Measurements from ENCODE around the gene GLCE. TPM values are rescaled to one million over a fixed set of nuclear protein-coding genes. Genes with fewer than 3 reads are reported as not detected.

The GLCE gene
- polyA plus RNA-seq, 1 donor, result 27.4 TPM

DNA sequence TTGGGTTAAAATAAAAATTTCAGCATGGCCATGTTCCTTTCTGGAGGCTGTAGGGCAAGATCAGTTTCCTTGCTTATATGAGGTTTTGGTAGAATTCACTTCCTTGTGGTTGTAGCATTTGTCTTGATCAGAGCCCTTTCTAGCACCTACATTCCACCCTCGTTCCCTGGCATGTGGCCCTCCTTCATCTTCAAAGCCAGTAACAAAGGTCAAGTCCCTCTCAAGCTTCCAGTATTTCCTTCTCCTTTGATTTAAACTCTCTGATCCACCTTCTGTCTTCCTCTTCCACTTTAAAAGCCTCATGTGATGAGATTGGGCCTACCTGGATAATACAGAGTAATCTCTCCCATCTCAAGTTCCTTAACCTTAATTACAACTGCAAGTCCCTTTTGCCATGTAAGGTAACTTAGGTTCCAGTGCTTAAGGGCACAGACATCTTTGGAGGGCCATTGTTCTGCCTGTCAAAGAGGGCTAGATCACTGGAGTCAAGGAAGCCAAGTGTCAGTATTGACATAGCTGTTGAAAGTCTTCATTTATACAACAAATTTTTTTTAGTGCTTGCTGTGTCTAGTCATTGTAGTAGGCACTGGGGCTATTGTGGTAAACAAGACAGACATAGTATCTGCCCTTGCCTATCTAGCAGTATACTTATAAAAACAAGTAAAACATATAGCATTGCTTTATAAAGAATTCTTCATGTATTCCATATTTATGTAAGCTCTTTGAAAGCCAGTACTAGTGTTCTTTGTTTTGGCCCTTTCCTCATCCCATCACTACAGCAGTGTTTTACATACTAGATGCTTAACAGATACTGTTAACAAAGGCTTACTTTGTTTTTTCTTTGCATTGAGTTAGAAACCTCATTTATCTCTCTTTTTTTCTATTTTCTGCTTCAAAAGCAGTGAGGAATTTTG is 40.7 kb downstream of the GLCE start:
- no peak for DNase-seq (ENCODE audit: low read depth)

DNA sequence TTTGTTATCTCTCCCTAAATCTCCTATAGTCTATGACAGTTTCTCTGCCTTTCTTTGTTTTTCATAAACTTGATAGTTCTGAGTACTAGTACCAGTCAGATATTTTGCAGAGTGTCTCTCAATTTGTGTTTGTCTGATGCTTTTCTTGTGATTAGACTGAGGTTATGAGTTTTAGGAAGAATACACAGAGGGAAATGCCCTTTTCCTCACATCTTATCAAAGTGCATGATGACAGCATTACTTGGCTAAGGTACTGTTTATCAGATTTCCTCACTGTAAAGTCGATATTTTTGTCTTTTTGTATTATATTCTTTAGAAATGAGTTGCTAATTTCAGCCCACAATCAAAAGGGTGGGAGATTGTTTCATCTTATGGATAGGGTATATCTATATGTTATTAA is 45.6 kb downstream of the GLCE start:
- DNase-seq (ENCODE audit: low read depth), result no peak

DNA sequence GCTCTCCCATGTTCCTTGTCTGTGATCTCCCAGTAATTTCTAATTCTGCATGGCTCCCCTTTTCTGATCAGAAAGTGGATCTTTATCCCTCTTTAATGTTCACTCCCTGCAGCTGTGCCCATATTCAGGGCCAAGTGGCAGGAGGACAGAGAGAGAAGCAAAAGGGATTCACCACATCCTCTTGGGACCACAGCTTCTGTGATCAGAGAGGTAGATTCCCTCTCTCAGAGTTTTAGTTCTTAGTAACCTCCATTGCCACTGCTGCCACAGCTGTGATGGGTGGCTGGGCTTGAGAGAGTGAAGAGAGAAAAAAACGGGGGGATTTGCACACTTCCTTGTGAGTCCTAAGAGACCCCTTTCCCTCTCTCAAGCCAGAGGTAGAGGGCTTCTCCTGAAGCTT is 49.2 kb downstream of the GLCE start:
- no peak for DNase-seq (ENCODE audit: low read depth)

DNA sequence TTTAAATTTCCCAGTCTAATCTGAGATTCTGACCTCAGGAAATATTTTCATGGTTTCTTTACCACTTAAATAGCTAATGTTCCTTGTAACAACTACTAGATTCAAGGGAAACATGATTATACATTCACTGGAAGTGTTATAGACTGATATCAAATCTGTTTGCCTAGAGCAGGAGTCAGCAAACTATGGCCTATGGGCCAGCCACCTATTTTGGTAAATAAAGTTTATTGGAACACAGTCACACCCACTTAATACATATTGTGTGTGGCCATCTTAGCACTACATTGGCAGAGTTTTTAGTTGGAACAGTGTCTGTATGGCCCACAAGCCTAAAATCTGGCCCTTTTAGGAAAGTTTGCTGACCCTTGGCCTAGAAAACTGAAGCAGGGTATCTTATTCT is 50.1 kb downstream of the GLCE start:
- DNase-seq (ENCODE audit: low read depth), result no peak

DNA sequence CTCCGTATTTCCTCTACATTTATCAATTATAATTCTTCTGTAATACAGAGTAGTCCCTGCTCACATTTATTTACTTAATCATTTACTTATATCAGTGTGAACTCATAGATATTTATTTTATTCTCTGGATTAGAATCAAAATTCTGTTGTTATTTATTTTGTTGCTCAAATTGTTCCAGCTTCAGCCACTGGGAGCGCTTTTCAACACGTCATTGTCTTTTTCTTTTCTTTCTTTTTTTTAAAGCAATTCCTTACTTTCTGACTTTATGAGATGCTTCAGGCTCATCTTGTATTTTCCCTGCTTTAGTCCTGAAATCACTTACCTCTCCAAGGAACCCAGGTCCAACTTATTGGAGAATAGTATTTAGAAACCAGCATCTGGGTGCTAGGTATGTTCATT is 53.4 kb downstream of the GLCE start:
- DNase-seq (ENCODE audit: low read depth), result no peak

DNA sequence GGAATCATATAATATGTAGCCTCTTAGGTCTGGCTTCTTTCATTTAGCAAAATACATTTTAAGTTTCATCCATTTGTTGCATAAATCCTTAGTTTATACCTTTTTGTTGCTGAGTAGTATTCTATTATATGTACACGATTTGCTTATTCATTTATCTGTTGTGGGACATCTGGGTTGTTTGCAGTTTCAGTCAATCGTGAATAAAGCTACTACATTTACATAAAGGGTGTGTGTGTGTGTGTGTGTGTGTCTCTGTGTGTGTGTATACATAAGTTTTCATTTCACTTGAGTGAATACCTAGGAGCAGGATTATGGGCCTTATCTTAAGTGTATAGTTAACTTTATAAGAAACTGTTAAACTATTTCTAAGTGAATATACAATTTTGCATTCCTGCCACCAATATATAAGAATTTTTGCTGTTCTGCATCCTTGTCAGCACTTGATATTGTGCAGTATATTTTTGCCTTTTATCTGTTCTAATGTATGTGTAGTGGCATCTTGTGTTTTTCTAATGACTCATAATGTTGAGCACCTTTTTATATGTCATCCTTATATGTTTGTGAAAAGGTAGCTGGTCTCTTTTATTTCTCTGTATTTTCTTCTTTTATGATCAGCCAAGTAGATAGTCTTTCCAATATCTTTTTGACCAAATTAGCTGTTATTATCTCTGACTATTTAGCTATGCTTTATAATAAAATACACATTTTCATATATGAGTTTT is 55.0 kb downstream of the GLCE start:
- DNase-seq (ENCODE audit: low read depth), result no peak

DNA sequence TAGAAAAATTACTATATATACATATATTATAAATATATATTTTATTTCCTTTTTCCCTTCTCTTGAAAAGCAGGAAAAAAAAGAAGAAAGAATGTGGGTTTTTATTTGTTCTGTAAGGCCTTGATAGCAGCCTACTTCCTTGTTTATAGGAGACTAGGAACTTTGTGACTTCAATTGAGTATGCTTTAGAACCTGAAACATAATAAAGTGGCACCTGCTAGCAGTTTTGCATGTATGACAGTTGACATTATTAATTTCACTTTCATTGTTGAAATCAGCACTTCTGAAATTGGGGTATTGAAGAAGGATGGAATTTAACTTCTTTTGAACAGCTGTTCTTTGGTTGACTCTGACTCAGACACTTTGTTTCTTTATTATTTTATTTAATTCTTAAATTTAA is 56.9 kb downstream of the GLCE start:
- DNase-seq (ENCODE audit: low read depth), result no peak

DNA sequence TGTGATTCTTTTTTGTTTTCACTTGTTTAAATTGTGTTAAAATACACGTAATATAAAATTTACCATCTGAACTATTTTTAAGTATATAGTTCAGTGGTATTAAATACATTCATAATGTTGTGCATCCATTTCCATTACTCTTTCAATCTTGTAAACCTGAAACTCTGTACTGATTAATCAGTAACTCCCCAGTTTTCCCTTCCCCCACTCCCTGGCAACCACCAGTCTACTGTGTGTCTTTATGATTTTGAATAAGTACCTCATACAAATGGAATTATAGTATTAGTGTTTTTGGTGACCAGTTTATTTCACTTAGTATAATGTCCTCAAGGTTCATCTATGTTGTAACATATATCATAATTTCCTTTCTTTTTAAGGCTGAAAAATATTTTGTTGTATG is 59.3 kb downstream of the GLCE start:
- DNase-seq (ENCODE audit: low read depth), result no peak

DNA sequence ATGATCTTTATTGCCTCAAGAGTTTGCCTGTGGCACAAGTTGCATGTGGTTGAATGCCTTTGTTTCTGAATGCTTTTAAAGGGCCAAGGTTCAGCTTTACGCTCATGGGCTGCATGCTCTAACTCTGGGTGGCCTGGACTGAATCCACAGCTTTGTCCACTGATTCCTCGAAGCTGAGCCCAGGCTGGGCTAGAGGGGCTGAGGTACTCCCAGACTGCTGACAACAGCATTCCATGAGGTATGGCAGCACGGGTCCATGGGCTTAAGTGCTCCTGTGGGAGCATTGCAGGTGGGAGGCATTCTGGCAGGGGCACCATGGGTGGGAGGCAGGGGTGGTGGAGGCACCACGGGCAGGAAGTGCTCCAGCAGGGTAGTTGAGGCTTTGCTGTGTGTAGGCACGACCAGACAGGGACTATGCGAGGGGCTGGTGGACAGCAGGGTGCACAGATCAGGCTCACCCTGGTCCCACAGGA is 61.6 kb downstream of the GLCE start:
- no peak for DNase-seq (ENCODE audit: low read depth)

DNA sequence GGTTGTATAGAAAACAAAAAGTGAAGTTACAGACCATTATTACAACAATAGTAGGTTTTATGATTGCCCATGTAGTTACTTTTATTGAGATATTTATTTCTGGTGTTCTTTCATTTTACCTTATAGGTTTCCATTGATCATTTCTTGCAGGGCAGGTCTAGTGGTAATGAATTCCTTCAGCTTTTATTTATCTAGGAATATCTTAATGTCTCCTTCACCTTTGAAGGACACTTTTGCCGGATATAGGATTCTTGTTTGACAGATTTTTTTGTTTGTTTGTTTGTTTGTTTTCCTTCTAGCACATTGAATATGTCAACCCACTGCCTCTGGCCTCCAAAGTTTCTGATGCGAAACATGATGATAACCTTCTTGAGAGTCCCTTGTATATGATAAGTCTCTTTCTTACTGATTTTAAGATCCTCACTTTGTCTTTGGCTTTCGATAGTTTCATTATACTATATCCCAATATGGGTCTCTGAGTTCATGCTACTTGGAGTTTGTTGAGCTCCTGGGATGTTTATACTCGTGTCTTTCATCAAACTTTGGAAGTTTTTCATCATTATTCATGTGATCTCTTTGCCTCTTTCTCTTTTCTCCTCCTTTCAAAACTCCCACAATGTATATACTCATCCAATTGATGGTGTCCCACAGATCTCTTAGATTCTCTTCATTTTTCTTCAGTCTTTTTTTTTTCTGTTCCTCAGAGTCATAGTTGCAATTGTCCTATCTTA is 62.8 kb downstream of the GLCE start:
- no peak for DNase-seq (ENCODE audit: low read depth)

DNA sequence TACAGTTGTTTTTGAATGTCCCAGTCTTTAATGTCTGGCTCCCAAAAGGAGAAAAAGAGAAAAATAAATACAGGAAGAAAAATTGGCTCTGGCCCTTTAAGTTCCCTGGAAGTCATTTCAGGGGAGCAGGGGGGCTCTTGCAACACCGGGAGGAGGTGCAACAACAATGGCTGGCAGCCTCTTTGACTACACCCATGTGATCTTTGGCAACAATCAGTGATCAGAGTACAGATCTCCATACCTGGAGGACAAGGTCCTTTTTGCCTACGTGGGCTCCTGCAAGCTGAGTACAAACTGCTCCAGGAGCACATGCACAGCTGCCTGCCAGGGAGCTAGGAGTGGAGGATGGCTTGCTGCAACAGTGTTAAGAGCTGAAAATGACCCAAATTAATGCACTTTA is 63.9 kb downstream of the GLCE start:
- no peak for DNase-seq (ENCODE audit: low read depth)

DNA sequence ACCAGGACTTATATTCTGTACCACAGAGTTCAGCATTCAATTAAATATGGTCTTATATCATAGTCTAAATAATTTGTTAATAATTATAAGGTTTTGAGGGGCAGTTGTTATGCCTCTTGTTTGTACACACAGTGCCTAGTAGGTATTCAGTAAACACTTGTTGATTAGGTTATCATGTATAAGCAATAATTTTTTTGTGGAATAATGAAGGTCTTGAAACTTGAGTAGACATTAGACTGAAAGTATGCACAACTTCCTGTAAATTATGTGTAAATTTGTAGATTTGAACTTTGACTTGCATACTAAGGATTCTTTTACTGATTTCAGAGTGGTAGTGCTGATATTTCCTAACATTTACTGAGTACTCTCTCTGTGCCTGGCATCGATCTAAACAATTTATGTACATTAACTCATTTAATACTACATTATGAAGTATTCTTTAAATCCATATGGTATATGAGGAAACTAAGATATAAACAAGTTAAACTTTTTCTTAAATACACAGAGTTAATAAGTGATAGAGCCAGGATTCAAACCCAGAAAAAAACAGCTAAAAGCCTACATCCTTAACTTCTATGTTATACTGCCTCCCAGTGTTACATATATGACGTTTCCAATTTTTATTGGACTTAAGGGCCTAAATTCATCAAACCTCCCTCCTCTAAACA is 65.1 kb downstream of the GLCE start:
- DNase-seq (ENCODE audit: low read depth), result peak; percentile 2

DNA sequence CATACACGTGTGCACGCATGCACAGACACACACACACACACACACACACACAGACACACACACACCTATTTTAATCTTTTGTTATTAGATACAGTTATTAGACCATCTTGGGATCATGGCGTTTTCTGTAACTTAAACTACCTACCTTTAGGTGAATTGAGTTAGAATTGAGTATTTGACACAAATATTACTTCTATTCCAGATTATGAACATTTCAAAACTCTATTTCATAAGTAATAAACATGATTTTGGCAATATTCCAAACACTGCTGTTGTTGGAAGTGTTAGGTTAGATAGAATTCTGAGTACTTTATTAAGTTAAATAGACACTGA is 65.6 kb downstream of the GLCE start:
- DNase-seq (ENCODE audit: low read depth), result no peak

DNA sequence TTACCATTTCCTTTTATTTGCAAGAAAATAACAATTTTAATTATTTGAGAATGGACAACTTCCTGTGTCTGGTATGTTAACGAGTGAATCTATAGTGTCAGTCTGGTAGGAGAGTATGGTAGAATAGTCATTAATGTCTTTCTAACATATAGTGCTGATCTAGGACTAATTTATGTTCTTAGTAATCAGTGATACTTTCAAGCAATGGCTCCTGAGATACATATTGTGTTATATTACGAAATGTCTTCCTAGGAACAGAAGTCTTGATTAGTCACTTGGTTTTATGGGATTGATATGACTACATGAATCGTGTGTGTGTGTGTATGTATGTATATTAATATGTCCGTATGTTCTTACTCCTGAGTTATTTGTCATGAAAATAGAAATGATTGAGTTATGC is 71.7 kb downstream of the GLCE start:
- DNase-seq (ENCODE audit: low read depth), result no peak

DNA sequence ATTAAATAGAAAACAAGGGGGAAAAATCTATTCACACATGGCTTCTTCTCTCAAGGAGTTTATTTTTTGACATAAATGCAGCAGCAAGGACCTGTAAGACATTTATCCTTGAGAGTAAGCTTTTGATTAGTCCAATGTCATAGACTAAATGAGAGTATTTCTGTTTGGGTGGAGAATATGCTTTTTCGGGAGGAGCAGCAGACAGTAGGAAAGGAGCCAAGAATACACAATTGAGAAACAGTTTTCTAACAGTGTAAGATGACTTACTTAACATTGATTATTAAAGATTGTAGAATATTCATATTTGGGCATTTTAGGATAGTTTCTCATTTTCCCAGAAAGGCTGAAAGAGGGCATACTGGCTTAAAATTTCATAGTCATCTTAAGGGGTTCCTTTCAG is 72.3 kb downstream of the GLCE start:
- no peak for DNase-seq (ENCODE audit: low read depth)

DNA sequence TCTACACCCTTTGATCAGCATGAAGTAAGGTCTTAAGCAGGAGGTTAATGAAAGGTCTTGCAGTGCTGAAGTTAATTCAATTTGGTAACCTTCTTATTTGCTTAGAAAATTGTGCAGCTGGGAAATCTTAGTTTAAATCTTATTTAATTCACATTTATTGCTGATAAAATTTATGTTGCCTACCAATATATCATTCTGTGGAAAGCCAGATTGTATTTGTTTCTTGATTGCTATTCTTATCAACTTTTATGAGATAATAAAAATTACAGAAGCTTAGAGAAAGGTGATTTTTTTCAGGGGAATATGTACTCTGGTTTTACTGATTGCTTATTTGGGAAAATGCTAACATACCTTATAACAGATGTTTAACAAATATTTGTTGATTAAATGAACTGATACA is 74.2 kb downstream of the GLCE start:
- DNase-seq (ENCODE audit: low read depth), result no peak

DNA sequence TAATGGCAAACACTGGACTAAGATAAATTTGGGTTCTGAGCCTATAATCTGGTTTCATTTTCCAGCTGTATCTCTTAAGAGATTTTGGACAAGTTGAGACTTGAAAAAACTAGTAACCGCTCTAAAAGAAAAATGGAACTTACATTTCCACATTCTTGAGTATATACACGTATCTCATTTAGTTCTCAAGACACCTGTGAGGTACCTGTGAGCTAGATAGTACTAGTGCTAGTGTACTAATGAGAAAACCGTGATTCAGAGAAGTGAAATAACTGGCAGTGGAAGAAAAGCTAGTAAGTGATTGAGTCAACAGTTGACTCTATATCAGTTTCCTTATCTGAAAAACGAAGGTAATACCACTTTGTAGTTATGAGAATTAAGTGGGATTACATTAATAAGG is 76.1 kb downstream of the GLCE start:
- no peak for DNase-seq (ENCODE audit: low read depth)

DNA sequence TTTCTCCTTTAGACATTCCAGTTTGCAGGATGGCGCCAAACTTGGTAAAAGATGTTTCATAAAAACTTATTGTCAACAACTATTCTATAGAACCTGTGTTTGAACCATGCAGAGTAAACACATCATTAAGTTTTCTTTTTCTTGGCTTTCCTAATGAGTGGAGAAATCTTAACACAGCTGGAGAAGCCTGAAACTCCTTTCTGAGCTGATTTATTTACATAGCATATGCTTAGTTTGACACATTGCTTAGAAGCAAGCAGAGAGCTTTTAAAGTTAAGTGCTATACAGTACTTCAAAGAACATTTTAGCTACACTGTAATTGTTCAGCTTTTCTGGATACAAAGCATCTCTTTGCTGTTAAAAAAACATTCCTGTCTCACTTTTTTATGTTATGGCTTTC is 77.3 kb downstream of the GLCE start:
- DNase-seq (ENCODE audit: low read depth), result no peak

DNA sequence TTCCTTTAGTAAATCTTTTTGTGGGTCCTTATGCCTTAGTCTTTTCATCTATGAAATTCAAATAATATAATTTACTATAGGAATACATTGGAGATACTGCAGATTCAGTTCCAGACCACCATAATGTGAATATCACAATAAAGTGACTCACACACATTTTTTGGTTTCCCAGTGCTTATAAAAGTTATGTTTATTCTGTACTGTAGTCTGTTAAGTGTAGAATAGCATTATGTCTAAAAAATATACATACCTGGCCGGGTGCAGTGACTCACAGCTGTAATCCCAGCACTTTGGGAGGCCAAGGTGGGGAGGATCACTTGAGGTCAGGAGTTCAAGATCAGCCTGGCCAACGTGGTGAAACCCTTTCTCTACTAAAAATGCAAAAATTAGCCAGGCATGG is 84.4 kb downstream of the GLCE start:
- no peak for DNase-seq (ENCODE audit: low read depth)

DNA sequence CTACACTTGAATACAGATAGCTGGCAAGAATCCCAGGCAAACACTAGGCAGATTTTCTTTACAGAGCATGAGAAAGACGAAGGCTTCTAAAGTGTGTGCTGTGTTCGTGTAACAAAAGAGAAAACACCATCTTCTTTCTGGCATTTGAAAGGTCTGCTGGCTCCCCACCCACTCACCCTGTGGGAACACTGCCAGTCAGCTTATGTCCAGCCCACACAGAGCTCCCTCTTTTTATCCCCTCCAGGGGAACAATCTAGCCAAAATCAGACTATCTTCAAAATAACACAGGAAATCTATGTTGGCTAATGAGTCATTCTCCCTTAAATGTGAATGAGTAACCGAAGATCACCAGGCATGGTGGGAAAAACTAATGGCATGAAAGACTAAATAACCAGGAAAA is 92.7 kb downstream of the GLCE start:
- DNase-seq (ENCODE audit: low read depth), result no peak

DNA sequence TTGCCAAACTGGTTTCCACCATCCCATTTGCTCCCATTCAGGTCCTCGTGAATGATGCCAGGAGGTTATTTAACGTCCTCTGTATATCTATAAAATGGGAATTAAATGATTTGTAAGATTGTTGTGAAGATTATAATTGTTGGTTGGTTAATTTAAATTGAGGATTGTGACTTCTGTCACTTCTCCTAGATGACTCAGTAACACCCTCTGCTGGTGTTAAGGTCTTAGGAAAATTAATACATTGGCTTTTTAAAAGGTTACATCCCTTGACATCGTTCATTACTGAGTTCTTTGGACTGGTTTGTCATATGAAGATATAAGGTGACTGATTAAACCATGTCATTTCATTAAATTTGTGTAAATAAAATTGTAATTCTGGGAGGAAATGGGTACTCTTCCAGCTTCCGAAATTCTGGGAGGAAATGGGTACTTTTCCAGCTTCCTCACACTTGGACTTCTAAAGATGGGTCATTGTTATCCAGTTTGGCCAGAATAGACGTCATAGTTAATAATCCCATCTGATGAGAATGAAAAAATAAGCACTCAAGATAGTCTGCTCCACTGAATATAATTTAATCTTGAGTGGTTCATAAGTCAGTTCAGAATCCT is 105.0 kb downstream of the GLCE start:
- peak; percentile 16 for DNase-seq (ENCODE audit: low read depth)

DNA sequence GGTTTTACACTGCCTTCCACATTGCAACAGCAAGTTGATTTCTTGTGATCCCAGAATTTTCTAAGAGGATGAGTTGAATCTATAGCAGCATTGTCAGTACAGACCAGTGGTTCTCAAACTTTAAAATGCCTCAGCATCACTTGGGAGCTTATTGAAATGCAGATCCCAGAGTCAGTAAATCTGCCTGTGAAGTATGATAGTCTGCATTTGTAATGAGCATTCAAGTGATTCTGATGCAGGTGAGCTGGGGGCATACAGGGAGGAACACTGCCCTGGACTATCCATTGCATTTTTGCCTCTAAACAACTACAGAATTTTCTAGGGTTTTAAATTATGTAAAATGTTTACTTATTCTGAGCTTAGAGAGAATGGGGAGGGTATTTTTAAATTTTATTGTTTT is 110.8 kb downstream of the GLCE start:
- no peak for DNase-seq (ENCODE audit: low read depth)
